Activated naive CD4-positive, alpha-beta T cell treated with anti-CD3 and anti-CD28 coated beads, Interleukin-2, amount 10 ng/mL, durations not matched to agents 7 days and 5 days (primary cell): ENCODE measurements around the gene PFDN4.

Experiments
- CTCF ChIA-PET: fragments of 350-600 bp; sonication (Branson Sonifier 250); formaldehyde crosslinking; loops from one replicate; lab custom pipeline; 2021; ENCODE audit warnings: antibody characterized with exemption; lab: Charles Lee
- DNase-seq: peaks from one replicate; pipeline ENCODE4 v3.0.0-alpha.2; 2020
- H3K27ac Mint-ChIP-seq: one replicate; pipeline ENCODE4 v1.8.0; 2021; ENCODE audit warnings: mild to moderate bottlenecking, moderate library complexity, mixed read lengths
- H3K27me3 Mint-ChIP-seq: one replicate; pipeline ENCODE4 v1.8.0; 2021; ENCODE audit warnings: mild to moderate bottlenecking, mixed read lengths
- H3K36me3 Mint-ChIP-seq: one replicate; pipeline ENCODE4 v1.8.0; 2021; ENCODE audit warnings: mixed read lengths
- H3K4me1 Mint-ChIP-seq: one replicate; pipeline ENCODE4 v1.8.0; 2021; ENCODE audit warnings: mixed read lengths
- H3K4me3 Mint-ChIP-seq: one replicate; pipeline ENCODE4 v1.8.0; 2021; ENCODE audit warnings: mild to moderate bottlenecking, moderate library complexity, mixed read lengths
- H3K9me3 Mint-ChIP-seq: one replicate; pipeline ENCODE4 v1.8.0; 2021; ENCODE audit warnings: mixed read lengths

Gene PFDN4

DNA sequence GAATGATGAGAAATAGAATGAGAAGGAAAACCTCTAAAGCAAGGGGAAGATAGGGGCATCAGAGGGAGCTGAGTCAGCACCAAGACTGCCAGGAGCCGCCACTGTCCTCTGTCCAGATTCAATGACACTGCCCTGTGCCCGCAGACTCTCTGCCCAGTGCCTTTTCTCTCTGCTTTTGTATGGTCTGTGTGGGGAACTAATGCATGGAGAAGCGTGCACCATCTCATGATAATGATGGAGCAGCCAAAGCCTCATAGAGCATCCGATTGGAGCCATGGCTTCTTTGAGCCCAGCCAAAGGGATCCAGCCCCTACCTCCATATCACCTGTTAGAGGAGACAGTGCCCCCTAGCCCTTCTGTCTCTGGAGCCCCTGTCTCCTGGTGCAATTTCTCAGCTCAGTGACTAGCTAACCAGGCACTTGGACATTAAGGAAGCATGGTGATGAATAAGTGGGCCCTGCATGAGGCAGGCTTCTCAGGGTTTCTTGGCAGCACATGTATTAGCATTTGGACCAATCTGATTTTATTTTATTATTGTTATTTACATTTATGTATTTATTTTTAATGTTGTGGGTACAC, 6.5 kb upstream of the PFDN4 start:
- H3K4me1 Mint-ChIP-seq = no peaks in the 10 kb centered on the region

GRCh38 chr20:54203281-54203680, 4.6 kb upstream of the PFDN4 start:
- no peak overlapping the region for H3K4me3 Mint-ChIP-seq
- no peaks in the 10 kb centered on the region for H3K4me1 Mint-ChIP-seq
- H3K27me3 Mint-ChIP-seq = peaks cover 14% of the 10 kb centered on the region
- CTCF ChIA-PET = interaction anchor here (1.0 to 1.7 kb wide), 3 partner anchors 100 to 106 kb away, joined by 3 to 6 read pairs (median 3); no protein-coding TSS in a partner anchor
- no peaks in the 10 kb centered on the region for H3K36me3 Mint-ChIP-seq
- H3K27ac Mint-ChIP-seq = no peak overlapping the region
- no peak for DNase-seq
- no peaks in the 10 kb centered on the region for H3K9me3 Mint-ChIP-seq

More for the DNA sequence above, 6.5 kb upstream of the PFDN4 start:
- Mint-ChIP-seq H3K9me3 (no peaks in the 10 kb centered on the region), H3K27me3 (peaks cover 14% of the 10 kb centered on the region), H3K36me3 (no peaks in the 10 kb centered on the region), H3K4me3 (no peak overlapping the region), H3K27ac (no peak overlapping the region)
- DNase-seq = no peak
- CTCF ChIA-PET = interaction anchor here (1.1 to 5.4 kb wide), 7 partner anchors 9 to 107 kb away, joined by 3 to 74 read pairs (median 4); no protein-coding TSS in a partner anchor

GRCh38 chr20:54204063-54204462, 3.8 kb upstream of the PFDN4 start:
- Mint-ChIP-seq H3K36me3 (no peaks in the 10 kb centered on the region), H3K27me3 (peaks cover 14% of the 10 kb centered on the region), H3K27ac (no peak overlapping the region), H3K4me3 (no peak overlapping the region), H3K9me3 (no peaks in the 10 kb centered on the region), H3K4me1 (peaks cover 5% of the 10 kb centered on the region)
- CTCF ChIA-PET = interaction anchor here (1.2 to 1.7 kb wide), 2 partner anchors 101 to 106 kb away, joined by 3 to 6 read pairs; no protein-coding TSS in a partner anchor
- DNase-seq = no peak

DNA sequence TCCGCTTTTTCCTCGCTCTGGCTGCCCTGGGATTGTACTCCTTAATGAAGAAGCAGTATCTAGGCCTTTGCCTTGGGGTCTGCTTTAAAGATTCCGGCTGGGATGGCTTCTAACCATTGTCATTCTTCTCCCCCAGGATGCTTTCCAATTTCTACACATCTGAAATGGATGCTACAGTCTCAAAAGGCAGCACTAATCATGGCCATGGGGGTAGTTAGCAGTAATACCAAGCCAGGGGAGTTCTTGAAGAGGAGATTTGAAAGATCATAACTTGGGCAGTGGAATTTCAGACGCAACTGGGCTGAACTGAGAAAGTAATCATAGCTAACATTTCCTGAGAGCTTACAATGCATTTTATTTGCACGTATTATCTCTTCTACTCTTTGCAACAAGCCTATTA, 3.4 kb upstream of the PFDN4 start:
- peaks cover 9% of the 10 kb centered on the region for H3K4me1 Mint-ChIP-seq
- no peaks in the 10 kb centered on the region for H3K9me3 Mint-ChIP-seq
- CTCF ChIA-PET = interaction anchor here (1.2 to 1.7 kb wide), 3 partner anchors 10 to 113 kb away, joined by 3 to 5 read pairs (median 5); no protein-coding TSS in a partner anchor
- no peaks in the 10 kb centered on the region for H3K36me3 Mint-ChIP-seq
- no peak overlapping the region for H3K4me3 Mint-ChIP-seq
- peaks cover 14% of the 10 kb centered on the region for H3K27me3 Mint-ChIP-seq
- DNase-seq = no peak
- H3K27ac Mint-ChIP-seq = no peak overlapping the region

DNA sequence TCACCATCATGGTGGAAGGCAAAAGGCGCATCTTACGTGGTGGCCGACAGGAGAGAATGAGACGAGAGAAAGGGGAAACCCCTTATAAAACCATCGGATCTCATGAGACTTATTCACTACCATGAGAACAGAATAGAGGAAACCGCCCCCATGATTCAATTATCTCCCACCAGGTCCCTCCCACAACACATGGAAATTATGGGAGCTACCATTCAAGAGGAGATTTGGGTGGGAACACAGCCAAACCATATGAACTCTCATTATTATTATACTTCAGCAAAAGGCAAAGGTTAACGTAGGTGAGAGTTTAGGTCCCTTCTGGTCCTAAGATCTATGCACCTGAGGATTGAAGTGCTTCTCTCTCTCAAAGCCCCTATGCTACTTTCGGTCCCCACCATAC, 2.4 kb upstream of the PFDN4 start:
- CTCF ChIA-PET = interaction anchor here (0.9 to 3.5 kb wide), 6 partner anchors 9 to 122 kb away, joined by 3 to 21 read pairs (median 4); no protein-coding TSS in a partner anchor
- no peak overlapping the region for H3K4me3 Mint-ChIP-seq
- H3K4me1 Mint-ChIP-seq = peaks cover 18% of the 10 kb centered on the region
- H3K9me3 Mint-ChIP-seq = no peaks in the 10 kb centered on the region
- peaks cover 14% of the 10 kb centered on the region for H3K27me3 Mint-ChIP-seq
- no peak overlapping the region for H3K27ac Mint-ChIP-seq
- DNase-seq = no peak
- peaks cover under 1% of the 10 kb centered on the region for H3K36me3 Mint-ChIP-seq

GRCh38 chr20:54207053-54207742, 689 bp upstream of the PFDN4 start:
- no peak for DNase-seq
- Mint-ChIP-seq H3K27ac (peak overlapping the region; percentile 97), H3K9me3 (no peaks in the 10 kb centered on the region), H3K36me3 (peaks cover 9% of the 10 kb centered on the region), H3K4me1 (peaks cover 21% of the 10 kb centered on the region), H3K4me3 (peak overlapping the region; percentile 89), H3K27me3 (peaks cover 6% of the 10 kb centered on the region)
- CTCF ChIA-PET = interaction anchor here (0.7 to 3.5 kb wide), 12 partner anchors 7 to 138 kb away, joined by 3 to 21 read pairs (median 4); no protein-coding TSS in a partner anchor

GRCh38 chr20:54208548-54209176, 775 bp downstream of the PFDN4 start:
- Mint-ChIP-seq H3K36me3 (peaks cover 11% of the 10 kb centered on the region), H3K4me1 (peaks cover 25% of the 10 kb centered on the region), H3K27me3 (peaks cover 6% of the 10 kb centered on the region), H3K27ac (peak overlapping the region; percentile 87), H3K4me3 (peak overlapping the region; percentile 85), H3K9me3 (no peaks in the 10 kb centered on the region)
- CTCF ChIA-PET = interaction anchor here (1.0 to 3.5 kb wide), 11 partner anchors 9 to 444 kb away, joined by 3 to 21 read pairs (median 5); no protein-coding TSS in a partner anchor
- DNase-seq = peak; percentile 33

- Mint-ChIP-seq H3K4me3 (peak overlapping the region; percentile 85), H3K27me3 (peaks cover under 1% of the 10 kb centered on the region), H3K9me3 (no peaks in the 10 kb centered on the region), H3K27ac (no peak overlapping the region), H3K4me1 (peaks cover 25% of the 10 kb centered on the region), H3K36me3 (peaks cover 11% of the 10 kb centered on the region)
- no peak for DNase-seq
- CTCF ChIA-PET = interaction anchor here (1.5 to 2.2 kb wide), 5 partner anchors 10 to 443 kb away, joined by 3 to 15 read pairs (median 10); no protein-coding TSS in a partner anchor
Observed at GRCh38 chr20:54209216-54209813, 1.4 kb downstream of the PFDN4 start.

DNA sequence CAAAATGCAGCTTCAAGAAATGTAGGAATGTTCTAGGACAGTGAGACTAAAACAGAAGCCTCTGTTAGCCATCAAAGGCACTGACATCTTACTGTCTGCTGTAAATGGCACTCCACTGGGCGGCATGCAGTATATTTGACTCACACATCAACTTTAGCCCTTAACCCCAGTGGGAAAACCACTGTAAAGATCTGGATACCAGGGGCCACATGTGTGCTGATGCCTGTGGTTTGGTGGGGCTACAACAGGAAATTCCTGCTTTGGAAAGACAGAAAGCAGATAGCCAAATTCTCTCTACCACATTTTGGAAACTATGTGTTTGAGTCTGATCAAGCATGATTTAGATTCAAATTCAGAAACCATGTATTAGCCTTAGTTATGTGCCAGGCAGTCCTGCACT, 4.3 kb downstream of the PFDN4 start:
- DNase-seq = no peak
- CTCF ChIA-PET = interaction anchor here (0.8 to 1.2 kb wide), 2 partner anchors 107 to 118 kb away, joined by 3 read pairs; no protein-coding TSS in a partner anchor
- Mint-ChIP-seq H3K4me1 (peaks cover 25% of the 10 kb centered on the region), H3K36me3 (peaks cover 21% of the 10 kb centered on the region), H3K4me3 (no peak overlapping the region), H3K27me3 (no peaks in the 10 kb centered on the region), H3K27ac (no peak overlapping the region), H3K9me3 (no peaks in the 10 kb centered on the region)

DNA sequence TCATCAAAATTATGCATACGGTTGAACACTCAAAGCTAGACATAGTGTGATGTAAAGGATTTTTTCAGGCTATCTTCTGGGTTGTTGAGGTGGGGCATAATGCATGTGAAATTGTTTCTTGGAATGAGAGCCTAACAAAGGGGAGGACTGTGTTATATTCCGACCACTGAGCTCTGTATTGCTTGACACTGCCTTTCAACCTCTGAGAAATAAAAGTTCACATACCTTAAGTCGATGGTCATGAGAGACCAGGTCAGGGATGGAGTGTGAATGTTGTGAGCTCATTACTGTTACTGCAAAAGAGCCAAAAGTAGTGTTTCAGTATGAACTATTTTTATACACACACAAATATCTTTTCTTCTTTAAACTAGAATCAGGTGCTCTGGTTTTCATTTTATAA, 5.0 kb downstream of the PFDN4 start:
- no peak for DNase-seq
- Mint-ChIP-seq H3K9me3 (no peaks in the 10 kb centered on the region), H3K4me3 (no peak overlapping the region), H3K36me3 (peaks cover 25% of the 10 kb centered on the region), H3K4me1 (peaks cover 25% of the 10 kb centered on the region), H3K27me3 (no peaks in the 10 kb centered on the region), H3K27ac (no peak overlapping the region)
- CTCF ChIA-PET = interaction anchor here (0.7 to 2.4 kb wide), 5 partner anchors 8 to 435 kb away, joined by 3 to 7 read pairs (median 3); no protein-coding TSS in a partner anchor

GRCh38 chr20:54214566-54214965, 6.7 kb downstream of the PFDN4 start:
- H3K36me3 Mint-ChIP-seq = peaks cover 27% of the 10 kb centered on the region
- CTCF ChIA-PET = interaction anchor here (0.7 to 2.4 kb wide), 7 partner anchors 9 to 433 kb away, joined by 3 to 7 read pairs (median 4); no protein-coding TSS in a partner anchor

DNA sequence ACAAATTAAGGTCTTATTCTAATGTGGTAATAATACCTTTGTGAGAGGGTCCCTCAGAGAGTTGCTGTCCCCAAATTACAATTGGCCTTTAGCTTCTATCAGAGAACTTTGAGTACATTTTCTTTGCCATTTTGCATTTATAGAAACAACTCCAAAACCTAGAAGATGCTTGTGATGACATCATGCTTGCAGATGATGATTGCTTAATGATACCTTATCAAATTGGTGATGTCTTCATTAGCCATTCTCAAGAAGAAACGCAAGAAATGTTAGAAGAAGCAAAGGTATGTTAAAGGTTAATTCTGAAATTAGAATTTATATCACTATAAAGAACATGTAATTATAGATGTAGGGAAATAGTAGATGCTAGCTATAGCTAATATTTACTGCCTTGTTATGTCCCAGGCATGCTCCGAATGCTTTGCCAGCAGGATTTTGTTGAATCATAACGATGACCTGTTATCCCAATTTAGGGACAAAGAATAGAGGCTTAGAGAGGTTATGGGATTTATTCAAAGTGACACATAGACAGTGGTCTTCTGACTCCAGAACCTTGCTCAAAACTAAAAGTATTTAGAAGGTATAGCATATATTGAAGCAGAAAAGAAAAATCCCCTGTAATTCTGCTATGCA, 7.4 kb downstream of the PFDN4 start:
- peaks cover 8% of the 10 kb centered on the region for H3K4me1 Mint-ChIP-seq
- no peaks in the 10 kb centered on the region for H3K9me3 Mint-ChIP-seq
- DNase-seq = no peak
- no peak overlapping the region for H3K4me3 Mint-ChIP-seq
- H3K27me3 Mint-ChIP-seq = no peaks in the 10 kb centered on the region
- CTCF ChIA-PET = interaction anchor here (1.4 to 2.4 kb wide), 3 partner anchors 10 to 111 kb away, joined by 4 to 5 read pairs (median 4); no protein-coding TSS in a partner anchor
- H3K27ac Mint-ChIP-seq = no peak overlapping the region
- peaks cover 27% of the 10 kb centered on the region for H3K36me3 Mint-ChIP-seq

More at GRCh38 chr20:54214566-54214965, 6.7 kb downstream of the PFDN4 start:
- Mint-ChIP-seq H3K27ac (no peak overlapping the region), H3K4me1 (peaks cover 15% of the 10 kb centered on the region), H3K27me3 (no peaks in the 10 kb centered on the region), H3K4me3 (no peak overlapping the region), H3K9me3 (no peaks in the 10 kb centered on the region)
- DNase-seq = no peak

GRCh38 chr20:54217762-54218161, 9.9 kb downstream of the PFDN4 start:
- CTCF ChIA-PET = no interaction called here
- Mint-ChIP-seq H3K27ac (no peak overlapping the region), H3K9me3 (no peaks in the 10 kb centered on the region), H3K4me3 (no peak overlapping the region), H3K27me3 (no peaks in the 10 kb centered on the region), H3K36me3 (peaks cover 18% of the 10 kb centered on the region), H3K4me1 (peaks cover 23% of the 10 kb centered on the region)
- no peak for DNase-seq
